ENCODE data around the gene ACSS1. TPM values are rescaled to one million over a fixed set of nuclear protein-coding genes. Genes with fewer than 3 reads are reported as not detected.

Gene ACSS1
- total RNA-seq, 1 experiment from 2014 or later = 2.3 TPM

DNA sequence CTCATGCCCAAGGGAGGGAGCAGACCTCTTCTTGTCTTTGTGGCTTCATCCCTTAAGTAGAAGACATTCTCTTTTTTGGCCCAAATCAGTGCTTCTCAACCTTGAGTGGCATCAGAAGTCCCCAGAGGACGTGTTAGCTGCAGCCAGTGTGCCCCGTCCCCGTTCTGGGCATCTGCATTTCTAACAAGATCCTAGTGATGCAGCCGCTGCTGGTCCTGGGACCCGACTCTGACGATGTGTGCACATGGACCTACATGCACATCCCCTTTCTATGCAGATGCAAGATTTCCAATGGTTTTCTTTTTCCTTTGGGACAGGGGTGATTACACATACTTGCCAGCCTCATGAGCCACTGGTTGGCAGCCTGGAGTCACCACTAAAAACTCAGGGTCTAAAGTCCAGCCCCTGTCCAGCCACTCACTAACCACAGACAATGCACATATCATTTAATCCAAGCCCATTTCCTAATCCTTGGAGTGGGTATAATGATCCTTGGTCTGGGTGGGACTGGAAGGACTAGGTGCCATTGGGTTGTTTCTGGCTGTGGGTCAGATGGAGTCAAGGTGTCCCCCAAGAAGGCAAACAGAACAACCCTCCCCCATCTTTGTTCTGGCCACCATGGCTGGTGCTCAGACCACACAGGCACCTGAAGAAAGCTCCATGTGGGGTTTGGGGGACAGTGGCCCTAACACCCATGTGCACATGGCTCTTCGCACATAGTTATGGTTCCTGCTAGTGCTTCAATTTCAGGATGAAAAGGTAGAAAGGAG lies 6.4 kb downstream of the ACSS1 start:
- peaks cover 8% of the 10 kb centered on the region for H3K4me1 ChIP-seq (ENCODE audit: insufficient read depth, low read length)
- ATAC-seq (no peak), DNase-seq (no peak)
- ChIA-PET CTCF (no interaction called here), POLR2A (ENCODE audit: unreplicated experiment) (no interaction called here)
- H3K9ac ChIP-seq (ENCODE audit: low read length) = no peak overlapping the region
- intact Hi-C loops (cut with micrococcal nuclease) = no loop called here
- no peaks in the 10 kb centered on the region for H4K20me1 ChIP-seq (ENCODE audit: low read length)
- no peak overlapping the region for H3K27ac ChIP-seq (ENCODE audit: low read length)
- no peaks in the 10 kb centered on the region for H3K36me3 ChIP-seq (ENCODE audit: low read depth, low read length)
- no peaks in the 10 kb centered on the region for H3K9me2 ChIP-seq (replicated peaks; ENCODE audit: low read length)
- H3K4me2 ChIP-seq (ENCODE audit: low read length) = no peak overlapping the region
- no peaks in the 10 kb centered on the region for H3K9me3 ChIP-seq (ENCODE audit: low read length)
- BruUV-seq (replicated peaks) = no TSS peak
- H3K79me2 ChIP-seq (ENCODE audit: low read length) = no peaks in the 10 kb centered on the region
- no peak overlapping the region for H3K4me3 ChIP-seq (ENCODE audit: low read length)
- no peaks in the 10 kb centered on the region for H3F3A ChIP-seq (ENCODE audit: low read length, unreplicated experiment)
- TF ChIP-seq EZH2 (IDR thresholded peaks at IDR 0.05; ENCODE audit: low read length, unreplicated experiment) = no peak
- TF ChIP-seq, protein P1, sequence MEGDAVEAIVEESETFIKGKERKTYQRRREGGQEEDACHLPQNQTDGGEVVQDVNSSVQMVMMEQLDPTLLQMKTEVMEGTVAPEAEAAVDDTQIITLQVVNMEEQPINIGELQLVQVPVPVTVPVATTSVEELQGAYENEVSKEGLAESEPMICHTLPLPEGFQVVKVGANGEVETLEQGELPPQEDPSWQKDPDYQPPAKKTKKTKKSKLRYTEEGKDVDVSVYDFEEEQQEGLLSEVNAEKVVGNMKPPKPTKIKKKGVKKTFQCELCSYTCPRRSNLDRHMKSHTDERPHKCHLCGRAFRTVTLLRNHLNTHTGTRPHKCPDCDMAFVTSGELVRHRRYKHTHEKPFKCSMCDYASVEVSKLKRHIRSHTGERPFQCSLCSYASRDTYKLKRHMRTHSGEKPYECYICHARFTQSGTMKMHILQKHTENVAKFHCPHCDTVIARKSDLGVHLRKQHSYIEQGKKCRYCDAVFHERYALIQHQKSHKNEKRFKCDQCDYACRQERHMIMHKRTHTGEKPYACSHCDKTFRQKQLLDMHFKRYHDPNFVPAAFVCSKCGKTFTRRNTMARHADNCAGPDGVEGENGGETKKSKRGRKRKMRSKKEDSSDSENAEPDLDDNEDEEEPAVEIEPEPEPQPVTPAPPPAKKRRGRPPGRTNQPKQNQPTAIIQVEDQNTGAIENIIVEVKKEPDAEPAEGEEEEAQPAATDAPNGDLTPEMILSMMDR (conservative IDR thresholded peaks at IDR 0.05; ENCODE audit: low read depth, low read length) = no peak
- no peak for TF ChIP-seq EZH2phosphoT487 (IDR thresholded peaks at IDR 0.05; ENCODE audit: borderline replicate concordance, low read length)
- no peaks in the 10 kb centered on the region for H3K27me3 ChIP-seq (ENCODE audit: low read length)
- no peak overlapping the region for H2AFZ ChIP-seq (ENCODE audit: low read length)

DNA sequence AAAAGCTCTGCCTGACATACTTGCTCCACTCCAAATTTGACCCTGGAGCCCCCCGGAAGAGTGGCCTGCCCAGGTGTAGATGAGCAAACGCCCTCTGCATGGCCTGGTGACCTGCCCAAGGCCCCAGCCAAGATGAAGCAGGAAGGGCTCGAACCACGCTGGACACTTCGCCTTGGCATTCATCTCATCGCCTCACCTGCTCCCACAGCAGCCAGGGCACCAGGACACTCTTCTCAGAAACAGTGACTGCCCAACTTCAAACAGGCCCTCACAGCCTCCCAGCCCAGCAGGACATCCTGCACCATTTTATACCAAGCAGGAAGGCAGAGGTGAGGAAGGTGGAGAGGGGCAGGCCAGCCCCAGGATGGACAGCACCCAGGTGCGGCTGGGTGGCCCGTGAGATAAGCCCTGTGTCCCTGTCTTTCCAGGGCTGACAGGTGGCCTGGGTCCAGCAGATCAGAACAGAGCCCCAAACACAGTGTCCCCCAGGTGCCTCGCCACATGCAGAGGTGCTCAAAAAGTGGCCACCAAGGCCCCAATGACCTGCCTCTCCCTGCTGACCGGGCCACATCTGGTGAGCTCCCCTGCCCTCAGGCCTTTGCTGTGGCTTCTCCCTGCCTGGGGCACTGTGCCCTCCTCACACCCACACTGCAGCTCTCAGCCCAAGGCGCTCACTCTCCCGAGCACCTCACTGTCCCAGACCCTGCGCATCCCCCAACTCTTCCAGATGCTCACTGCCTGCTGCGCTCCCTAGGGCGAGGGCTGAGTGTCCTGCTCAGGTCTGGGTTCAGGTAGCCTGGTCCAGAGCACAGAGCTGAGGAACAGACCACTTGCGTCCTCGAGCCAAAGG lies 7.2 kb downstream of the ACSS1 start:
- Histone ChIP-seq H3K4me1 (ENCODE audit: insufficient read depth, low read length) (no peaks in the 10 kb centered on the region), H3F3A (ENCODE audit: low read length, unreplicated experiment) (no peaks in the 10 kb centered on the region), H3K36me3 (ENCODE audit: low read depth, low read length) (no peaks in the 10 kb centered on the region), H3K4me2 (ENCODE audit: low read length) (no peak overlapping the region), H3K27me3 (ENCODE audit: low read length) (no peaks in the 10 kb centered on the region), H2AFZ (ENCODE audit: low read length) (no peak overlapping the region), H3K9ac (ENCODE audit: low read length) (no peak overlapping the region), H4K20me1 (ENCODE audit: low read length) (no peaks in the 10 kb centered on the region), H3K27ac (ENCODE audit: low read length) (no peak overlapping the region), H3K9me3 (ENCODE audit: low read length) (no peaks in the 10 kb centered on the region), H3K4me3 (ENCODE audit: low read length) (no peak overlapping the region), H3K79me2 (ENCODE audit: low read length) (no peaks in the 10 kb centered on the region), H3K9me2 (replicated peaks; ENCODE audit: low read length) (no peaks in the 10 kb centered on the region)
- no peak for ATAC-seq
- TF ChIP-seq EZH2 (IDR thresholded peaks at IDR 0.05; ENCODE audit: low read length, unreplicated experiment) (no peak), EZH2phosphoT487 (IDR thresholded peaks at IDR 0.05; ENCODE audit: borderline replicate concordance, low read length) (no peak)
- TF ChIP-seq, protein P1 (conservative IDR thresholded peaks at IDR 0.05; ENCODE audit: low read depth, low read length) = no peak
- POLR2A ChIA-PET (ENCODE audit: unreplicated experiment) = no interaction called here
- CTCF ChIA-PET = no interaction called here
- no TSS peak for BruUV-seq (replicated peaks)
- intact Hi-C loops (cut with micrococcal nuclease) = no loop called here
- DNase-seq = no peak

DNA sequence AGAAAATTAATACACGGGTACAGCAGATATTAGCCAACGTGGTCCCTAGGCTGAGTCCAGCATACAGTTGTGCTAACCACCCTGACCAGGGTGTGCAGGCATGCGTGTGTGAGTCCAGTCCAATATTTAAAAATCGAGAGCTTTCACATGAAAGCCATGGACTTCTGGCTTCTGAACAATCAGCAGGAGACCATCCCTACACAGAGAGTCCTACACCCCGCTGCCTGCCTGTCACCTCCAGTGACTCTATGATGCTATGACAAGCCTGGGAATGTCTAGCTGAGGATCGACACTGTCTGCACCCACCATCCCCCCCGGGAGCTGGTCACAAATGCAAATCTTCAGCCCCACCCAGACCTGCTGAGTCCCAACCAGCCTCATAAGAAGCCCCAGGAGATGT lies 7.9 kb downstream of the ACSS1 start:
- Histone ChIP-seq H3K27ac (ENCODE audit: low read length) (no peak overlapping the region), H3K9me2 (replicated peaks; ENCODE audit: low read length) (no peaks in the 10 kb centered on the region), H3K27me3 (ENCODE audit: low read length) (no peaks in the 10 kb centered on the region), H2AFZ (ENCODE audit: low read length) (no peak overlapping the region), H3K9ac (ENCODE audit: low read length) (no peak overlapping the region), H3K36me3 (ENCODE audit: low read depth, low read length) (no peaks in the 10 kb centered on the region), H3F3A (ENCODE audit: low read length, unreplicated experiment) (no peaks in the 10 kb centered on the region), H4K20me1 (ENCODE audit: low read length) (no peaks in the 10 kb centered on the region), H3K79me2 (ENCODE audit: low read length) (no peaks in the 10 kb centered on the region), H3K4me2 (ENCODE audit: low read length) (no peak overlapping the region), H3K9me3 (ENCODE audit: low read length) (no peaks in the 10 kb centered on the region), H3K4me1 (ENCODE audit: insufficient read depth, low read length) (no peaks in the 10 kb centered on the region), H3K4me3 (ENCODE audit: low read length) (no peak overlapping the region)
- intact Hi-C loops (cut with micrococcal nuclease) = no loop called here
- TF ChIP-seq EZH2phosphoT487 (IDR thresholded peaks at IDR 0.05; ENCODE audit: borderline replicate concordance, low read length) = no peak
- TF ChIP-seq, protein P1 (conservative IDR thresholded peaks at IDR 0.05; ENCODE audit: low read depth, low read length) = no peak
- no peak for TF ChIP-seq EZH2 (IDR thresholded peaks at IDR 0.05; ENCODE audit: low read length, unreplicated experiment)
- no peak for ATAC-seq
- CTCF ChIA-PET = no interaction called here
- POLR2A ChIA-PET (ENCODE audit: unreplicated experiment) = no interaction called here
- BruUV-seq (replicated peaks) = no TSS peak
- DNase-seq = no peak
